UCSD-AML1 (cell line): ENCODE measurements around the gene TRAF1.

ENCODE experiments used
- DNase-seq: peaks from one replicate; lab custom pipeline; 2025; ENCODE audit not compliant: unreplicated experiment; lab: John Stamatoyannopoulos, UW

TRAF1 gene

GRCh38 chr9:120872791-120873502 is 53.6 kb downstream of the TRAF1 start:
- no peak for DNase-seq

GRCh38 chr9:120870206-120870605 is 56.4 kb downstream of the TRAF1 start:
- DNase-seq, result no peak

- DNase-seq, result no peak
Observed at GRCh38 chr9:120869726-120870125, 56.9 kb downstream of the TRAF1 start.

GRCh38 chr9:120869360-120869687 is 57.3 kb downstream of the TRAF1 start:
- DNase-seq, result no peak

GRCh38 chr9:120868676-120869359 is 57.8 kb downstream of the TRAF1 start:
- peak; percentile 88 for DNase-seq

GRCh38 chr9:120868339-120868675 is 58.3 kb downstream of the TRAF1 start:
- no peak for DNase-seq

GRCh38 chr9:120867676-120868338 is 58.8 kb downstream of the TRAF1 start:
- no peak for DNase-seq

- DNase-seq, result no peak
Observed at GRCh38 chr9:120866651-120867050, 59.9 kb downstream of the TRAF1 start.

GRCh38 chr9:120865809-120866208 is 60.8 kb downstream of the TRAF1 start:
- DNase-seq, result no peak

GRCh38 chr9:120865176-120865575 is 61.4 kb downstream of the TRAF1 start:
- DNase-seq, result no peak

- no peak for DNase-seq
Observed at GRCh38 chr9:120864719-120865118, 61.9 kb downstream of the TRAF1 start.

GRCh38 chr9:120863833-120864232 is 62.8 kb downstream of the TRAF1 start:
- no peak for DNase-seq

GRCh38 chr9:120862452-120862851 is 64.1 kb downstream of the TRAF1 start:
- DNase-seq, result no peak

- no peak for DNase-seq
Observed at GRCh38 chr9:120861935-120862334, 64.7 kb downstream of the TRAF1 start.

GRCh38 chr9:120860083-120860482 is 66.5 kb downstream of the TRAF1 start:
- no peak for DNase-seq

- no peak for DNase-seq
Observed at GRCh38 chr9:120859361-120859760, 67.2 kb downstream of the TRAF1 start.

GRCh38 chr9:120857902-120858301 is 68.7 kb downstream of the TRAF1 start:
- DNase-seq, result no peak

GRCh38 chr9:120857481-120857880 is 69.1 kb downstream of the TRAF1 start:
- no peak for DNase-seq

GRCh38 chr9:120856700-120857099 is 69.9 kb downstream of the TRAF1 start:
- DNase-seq, result no peak

GRCh38 chr9:120855827-120856670 is 70.5 kb downstream of the TRAF1 start:
- DNase-seq, result no peak

GRCh38 chr9:120854596-120855327 is 71.8 kb downstream of the TRAF1 start:
- no peak for DNase-seq
